Prostate gland (tissue), 2 donors: Measurements from ENCODE around the gene AGPAT2. TPM values are rescaled to one million over a fixed set of nuclear protein-coding genes. Genes with fewer than 3 reads are reported as not detected.

Experiments
- DNase-seq: peaks from one replicate; pipeline ENCODE4 v3.0.0-alpha.2; 2019; ENCODE audit warnings: low spot score
- H3K27ac ChIP-seq, 2 donors: fragments of 200-600 bp; sonication (generic); 2 replicates each; pipeline ENCODE4 v1.5.1; 2017 to 2019
- H3K27me3 ChIP-seq: fragments of 200-600 bp; sonication (generic); replicated peaks from 2 replicates; pipeline ENCODE4 v1.5.1; 2019; ENCODE audit not compliant: insufficient read depth
- H3K36me3 ChIP-seq, 2 donors: fragments of 200-600 bp; sonication (generic); 1 replicate in 1 of 2; 2 replicates in 1 of 2; pipeline versions ENCODE4 v1.5.1 to v1.8.1; 2017 to 2019
- H3K4me1 ChIP-seq: fragments of 200-600 bp; sonication (generic); replicated peaks from 2 replicates; pipeline ENCODE4 v1.5.1; 2019
- H3K4me3 ChIP-seq, 2 donors: fragments of 200-600 bp; sonication (generic); 2 replicates each; pipeline ENCODE4 v1.5.1; 2017 to 2019
- H3K9me3 ChIP-seq: fragments of 200-600 bp; sonication (generic); 2 replicates; pipeline ENCODE4 v1.5.1; 2017
- CTCF ChIP-seq, 4 experiments: fragments of 200-600 bp in 2 of 4; fragments of 450-650 bp in 2 of 4; sonication (generic) in 2 of 4; IDR thresholded peaks; 1 replicate in 3 of 4; 2 replicates in 1 of 4; pipeline ENCODE4 v1.5.1; 2016 to 2019; ENCODE audit warnings: antibody characterized with exemption in 4 of 4, mild to moderate bottlenecking in 2 of 4, moderate library complexity in 2 of 4
- POLR2A ChIP-seq: fragments of 450-650 bp; IDR thresholded peaks from one replicate; pipeline ENCODE4 v1.6.1; 2016; ENCODE audit warnings: antibody characterized with exemption, mild to moderate bottlenecking
- POLR2AphosphoS5 ChIP-seq: sonication (generic); formaldehyde crosslinking; IDR thresholded peaks from one replicate; pipeline ENCODE4 v1.6.1; 2017; ENCODE audit warnings: antibody characterized with exemption
- WGBS: methylation state at CpG from one replicate; pipeline ENCODE4 v1.1.5; 2018; 5-methylcytosine and 5-hydroxymethylcytosine counted together
- intact Hi-C: fragments of 100-400 bp; cut with DNase I; formaldehyde crosslinking; loops from one replicate; pipeline ENCODE4 v1.14.2; 2022
- total RNA-seq, 2 donors: library from RNA; depleted of rRNA; stranded (reverse); fragments of >200 nt; gene quantifications; one replicate each; pipeline ENCODE4 v1.1.0, GENCODE V29; 2016

The AGPAT2 gene
- total RNA-seq, 2 donors from 2014 or later: 44.9 to 50.0 TPM

- 43% methylated on average over 16 of the region's 19 CpGs for WGBS
- H3K27me3 ChIP-seq: no peaks in the 10 kb centered on the region
- intact Hi-C loops: no loop called here
- peak overlapping the region; percentile 76 to 86 for H3K4me3 ChIP-seq
- no peak for TF ChIP-seq POLR2A
- no peak for TF ChIP-seq POLR2AphosphoS5
- no peak for TF ChIP-seq CTCF (IDR thresholded peaks at IDR 0.05)
- peaks cover 10% of the 10 kb centered on the region for H3K4me1 ChIP-seq
- no peaks in the 10 kb centered on the region for H3K36me3 ChIP-seq
- H3K27ac ChIP-seq: peak overlapping the region; percentile 69 to 72
- no peaks in the 10 kb centered on the region for H3K9me3 ChIP-seq
- no peak for DNase-seq
Measured at GRCh38 chr9:136685790-136686533, 1.3 kb downstream of the AGPAT2 start.

- peaks cover 10% of the 10 kb centered on the region for H3K4me1 ChIP-seq
- no peaks in the 10 kb centered on the region for H3K9me3 ChIP-seq
- H3K4me3 ChIP-seq: no peak overlapping the region
- DNase-seq: no peak
- 88% methylated on average over 7 of the region's 7 CpGs for WGBS
- H3K27me3 ChIP-seq: no peaks in the 10 kb centered on the region
- no peaks in the 10 kb centered on the region for H3K36me3 ChIP-seq
- intact Hi-C loops: no loop called here
- H3K27ac ChIP-seq: no peak overlapping the region
- TF ChIP-seq POLR2AphosphoS5: no peak
- no peak for TF ChIP-seq POLR2A
- TF ChIP-seq CTCF (IDR thresholded peaks at IDR 0.05): no peak
Measured at GRCh38 chr9:136685216-136685615, 2.0 kb downstream of the AGPAT2 start.

GRCh38 chr9:136684799-136685198 is 2.5 kb downstream of the AGPAT2 start:
- H3K27me3 ChIP-seq: no peaks in the 10 kb centered on the region
- H3K27ac ChIP-seq: no peak overlapping the region
- 91% methylated on average over 15 of the region's 15 CpGs for WGBS
- H3K36me3 ChIP-seq: no peaks in the 10 kb centered on the region
- peaks cover 13% of the 10 kb centered on the region for H3K4me1 ChIP-seq
- no peaks in the 10 kb centered on the region for H3K9me3 ChIP-seq
- H3K4me3 ChIP-seq: no peak overlapping the region
- intact Hi-C loops: no loop called here
- no peak for DNase-seq
- TF ChIP-seq POLR2AphosphoS5: no peak
- no peak for TF ChIP-seq CTCF (IDR thresholded peaks at IDR 0.05)
- TF ChIP-seq POLR2A: no peak

GRCh38 chr9:136684339-136684738 is 2.9 kb downstream of the AGPAT2 start:
- no peaks in the 10 kb centered on the region for H3K36me3 ChIP-seq
- H3K27me3 ChIP-seq: no peaks in the 10 kb centered on the region
- no peak overlapping the region for H3K4me3 ChIP-seq
- no peaks in the 10 kb centered on the region for H3K9me3 ChIP-seq
- no peak for DNase-seq
- 95% methylated on average over 13 of the region's 15 CpGs for WGBS
- H3K27ac ChIP-seq: no peak overlapping the region
- intact Hi-C loops: no loop called here
- no peak for TF ChIP-seq CTCF (IDR thresholded peaks at IDR 0.05)
- TF ChIP-seq POLR2A: no peak
- TF ChIP-seq POLR2AphosphoS5: no peak
- peaks cover 17% of the 10 kb centered on the region for H3K4me1 ChIP-seq

- no peaks in the 10 kb centered on the region for H3K27me3 ChIP-seq
- no peak for DNase-seq
- H3K27ac ChIP-seq: no peak overlapping the region
- no peak for TF ChIP-seq POLR2AphosphoS5
- no peak for TF ChIP-seq CTCF (IDR thresholded peaks at IDR 0.05)
- TF ChIP-seq POLR2A: no peak
- H3K4me3 ChIP-seq: no peak overlapping the region
- H3K36me3 ChIP-seq: no peaks in the 10 kb centered on the region
- H3K4me1 ChIP-seq: peaks cover 20% of the 10 kb centered on the region
- 95% methylated on average over 10 of the region's 14 CpGs for WGBS
- H3K9me3 ChIP-seq: no peaks in the 10 kb centered on the region
- intact Hi-C loops: no loop called here
Measured at GRCh38 chr9:136683755-136684154, 3.5 kb downstream of the AGPAT2 start.
